ENCODE results near the gene REX1BD. TPM values are rescaled to one million over a fixed set of nuclear protein-coding genes. Genes with fewer than 3 reads are reported as not detected.

REX1BD gene
- total and polyA plus RNA-seq, 2 experiments from 2014 or later = 79.9 to 105 TPM

GRCh38 chr19:18601875-18602274 is 13.3 kb downstream of the REX1BD start:
- in situ Hi-C loops (cut with MboI) = loop anchor here (10.0 kb wide), 1 partner anchor 243 kb away; no protein-coding TSS in a partner anchor
- H3K9me2 ChIP-seq (ENCODE audit: insufficient read depth) = no peaks in the 10 kb centered on the region
- H2AFZ ChIP-seq = no peak overlapping the region
- WGBS, 2 experiments (ENCODE audit: low coverage in 1 of 2, low lambda C conversion rate in 2 of 2, missing lambda C conversion rate in 2 of 2) = 84 to 93% methylated on average over 4 of the region's 4 CpGs
- no peaks in the 10 kb centered on the region; the same call in 1 of the 2 replicates for H3F3A ChIP-seq (ENCODE audit: insufficient read depth)
- no peak overlapping the region for H3K4me3 ChIP-seq
- H3K36me3 ChIP-seq (ENCODE audit: low read depth) = no peaks in the 10 kb centered on the region
- no peaks in the 10 kb centered on the region for H3K9me3 ChIP-seq (ENCODE audit: low read depth)
- no peak for DNase-seq
- no peaks in the 10 kb centered on the region for H3K4me1 ChIP-seq (ENCODE audit: insufficient read depth)
- no peak overlapping the region for H3K27ac ChIP-seq
- no peak overlapping the region for H3K4me2 ChIP-seq (ENCODE audit: unreplicated experiment)
- H4K20me1 ChIP-seq (ENCODE audit: insufficient read depth) = no peaks in the 10 kb centered on the region
- no peak for TF ChIP-seq EZH2phosphoT487 (IDR thresholded peaks at IDR 0.05; ENCODE audit: insufficient read depth, low read depth)
- TF ChIP-seq EZH2 (IDR thresholded peaks at IDR 0.05; ENCODE audit: insufficient read depth, poor library complexity, severe bottlenecking) = no peak
- H3K79me2 ChIP-seq (ENCODE audit: insufficient read depth) = no peaks in the 10 kb centered on the region
- no peak overlapping the region for H3K9ac ChIP-seq
- peaks cover 17% of the 10 kb centered on the region; the same call in 1 of the 2 replicates for H3K27me3 ChIP-seq (replicated peaks; ENCODE audit: insufficient read depth)

- H3K9me3 ChIP-seq (ENCODE audit: low read depth) = no peaks in the 10 kb centered on the region
- H3K4me3 ChIP-seq = no peak overlapping the region
- H3K9me2 ChIP-seq (ENCODE audit: insufficient read depth) = no peaks in the 10 kb centered on the region
- H3K79me2 ChIP-seq (ENCODE audit: insufficient read depth) = no peaks in the 10 kb centered on the region
- peak; percentile 66 for DNase-seq
- no peak overlapping the region for H3K27ac ChIP-seq
- no peak overlapping the region for H3K9ac ChIP-seq
- TF ChIP-seq EZH2 (IDR thresholded peaks at IDR 0.05; ENCODE audit: insufficient read depth, poor library complexity, severe bottlenecking) (no peak), EZH2phosphoT487 (IDR thresholded peaks at IDR 0.05; ENCODE audit: insufficient read depth, low read depth) (no peak)
- H3K4me1 ChIP-seq (ENCODE audit: insufficient read depth) = no peaks in the 10 kb centered on the region
- H4K20me1 ChIP-seq (ENCODE audit: insufficient read depth) = no peaks in the 10 kb centered on the region
- peaks cover 2% of the 10 kb centered on the region; the same call in 1 of the 2 replicates for H3F3A ChIP-seq (ENCODE audit: insufficient read depth)
- no peak overlapping the region for H2AFZ ChIP-seq
- 8 to 9% methylated on average over 22 to 25 of the region's 32 CpGs for WGBS, 2 experiments (ENCODE audit: low coverage in 1 of 2, low lambda C conversion rate in 2 of 2, missing lambda C conversion rate in 2 of 2)
- H3K36me3 ChIP-seq (ENCODE audit: low read depth) = no peaks in the 10 kb centered on the region
- H3K4me2 ChIP-seq (ENCODE audit: unreplicated experiment) = no peak overlapping the region
- in situ Hi-C loops (cut with MboI) = loop anchor here (10.0 kb wide), 1 partner anchor 241 kb away; no protein-coding TSS in a partner anchor
- H3K27me3 ChIP-seq (replicated peaks; ENCODE audit: insufficient read depth) = peaks cover 29% of the 10 kb centered on the region
These were observed 14.8 kb downstream of the REX1BD start for GRCh38 chr19:18603255-18603957.

DNA sequence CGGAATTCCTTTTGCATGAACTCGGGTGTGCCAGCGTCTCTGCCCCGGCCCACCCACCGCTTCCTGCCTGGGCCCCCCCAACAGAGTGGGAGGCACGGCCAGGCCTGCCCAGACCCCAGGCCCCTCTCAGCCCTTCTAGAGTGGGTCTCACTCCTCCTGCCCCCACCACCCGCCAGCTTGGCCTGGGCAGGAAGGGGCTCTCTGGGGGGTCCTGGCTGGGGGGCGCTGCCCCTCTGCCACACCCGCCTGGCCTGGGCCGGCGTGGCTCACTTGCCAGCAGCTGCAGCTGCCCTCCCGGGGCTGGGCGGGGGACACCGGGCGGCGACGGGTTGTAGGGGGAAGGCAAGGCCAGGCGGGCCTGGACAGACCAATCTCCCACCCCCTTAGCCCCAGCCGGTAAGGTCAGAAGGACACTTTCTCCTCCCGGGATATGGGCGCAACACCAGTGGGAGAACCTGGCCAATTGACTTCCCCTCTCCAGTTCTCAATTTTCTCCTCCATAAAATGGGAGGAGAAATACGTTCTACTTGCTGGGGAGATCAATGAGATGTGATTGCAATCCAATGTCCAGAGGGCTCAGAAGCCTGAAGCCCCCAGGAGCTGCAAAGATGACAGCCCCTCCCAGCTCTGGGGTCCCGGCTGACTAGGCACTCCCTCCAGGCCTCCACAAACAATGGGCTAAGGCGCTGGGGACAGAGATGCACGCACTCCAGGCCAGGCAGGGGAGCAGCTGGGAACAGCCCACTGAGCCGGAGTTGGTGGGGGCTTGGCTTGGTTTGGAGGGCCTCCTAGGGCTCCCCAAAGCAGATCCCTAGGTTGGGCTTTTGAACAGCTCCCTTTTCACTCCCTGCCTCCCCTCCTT is 15.6 kb downstream of the REX1BD start:
- Histone ChIP-seq H3K36me3 (ENCODE audit: low read depth) (no peaks in the 10 kb centered on the region), H3K27ac (no peak overlapping the region), H3F3A (ENCODE audit: insufficient read depth) (peaks cover 6% of the 10 kb centered on the region; the same call in 1 of the 2 replicates), H3K9me3 (ENCODE audit: low read depth) (no peaks in the 10 kb centered on the region), H4K20me1 (ENCODE audit: insufficient read depth) (no peaks in the 10 kb centered on the region), H3K4me2 (ENCODE audit: unreplicated experiment) (no peak overlapping the region), H3K9ac (no peak overlapping the region), H3K4me3 (no peak overlapping the region), H3K27me3 (replicated peaks; ENCODE audit: insufficient read depth) (peaks cover 36% of the 10 kb centered on the region), H3K9me2 (ENCODE audit: insufficient read depth) (no peaks in the 10 kb centered on the region), H3K79me2 (ENCODE audit: insufficient read depth) (no peaks in the 10 kb centered on the region), H3K4me1 (ENCODE audit: insufficient read depth) (no peaks in the 10 kb centered on the region), H2AFZ (no peak overlapping the region)
- DNase-seq = no peak
- WGBS, 2 experiments (ENCODE audit: low coverage in 1 of 2, low lambda C conversion rate in 2 of 2, missing lambda C conversion rate in 2 of 2) = 20 to 47% methylated on average over 13 to 25 of the region's 26 CpGs
- in situ Hi-C loops (cut with MboI) = loop anchor here (10.0 kb wide), 1 partner anchor 241 kb away; no protein-coding TSS in a partner anchor
- TF ChIP-seq EZH2phosphoT487 (IDR thresholded peaks at IDR 0.05; ENCODE audit: insufficient read depth, low read depth) = no peak
- TF ChIP-seq EZH2 (IDR thresholded peaks at IDR 0.05; ENCODE audit: insufficient read depth, poor library complexity, severe bottlenecking) = peak; percentile 53

- H3K36me3 ChIP-seq (ENCODE audit: low read depth) = no peaks in the 10 kb centered on the region
- no peak overlapping the region for H2AFZ ChIP-seq
- no peaks in the 10 kb centered on the region for H3K9me2 ChIP-seq (ENCODE audit: insufficient read depth)
- no peak for TF ChIP-seq EZH2 (IDR thresholded peaks at IDR 0.05; ENCODE audit: insufficient read depth, poor library complexity, severe bottlenecking)
- TF ChIP-seq EZH2phosphoT487 (IDR thresholded peaks at IDR 0.05; ENCODE audit: insufficient read depth, low read depth) = no peak
- DNase-seq = no peak
- in situ Hi-C loops (cut with MboI) = loop anchor here (10.0 kb wide), 1 partner anchor 240 kb away; no protein-coding TSS in a partner anchor
- no peaks in the 10 kb centered on the region for H3K9me3 ChIP-seq (ENCODE audit: low read depth)
- H3K27me3 ChIP-seq (replicated peaks; ENCODE audit: insufficient read depth) = peaks cover 42% of the 10 kb centered on the region
- peaks cover 6% of the 10 kb centered on the region; the same call in 1 of the 2 replicates for H3F3A ChIP-seq (ENCODE audit: insufficient read depth)
- H3K27ac ChIP-seq = no peak overlapping the region
- H3K9ac ChIP-seq = no peak overlapping the region
- H3K79me2 ChIP-seq (ENCODE audit: insufficient read depth) = no peaks in the 10 kb centered on the region
- H3K4me2 ChIP-seq (ENCODE audit: unreplicated experiment) = no peak overlapping the region
- no peak overlapping the region for H3K4me3 ChIP-seq
- WGBS, 2 experiments (ENCODE audit: low coverage in 1 of 2, low lambda C conversion rate in 2 of 2, missing lambda C conversion rate in 2 of 2) = 26 to 35% methylated on average over 10 of the region's 10 CpGs
- H3K4me1 ChIP-seq (ENCODE audit: insufficient read depth) = no peaks in the 10 kb centered on the region
- no peaks in the 10 kb centered on the region for H4K20me1 ChIP-seq (ENCODE audit: insufficient read depth)
These were observed 16.2 kb downstream of the REX1BD start for GRCh38 chr19:18604820-18605159.

Measured in GM23248 (cell line).